ENCODE data around the gene SYP. TPM values are rescaled to one million over a fixed set of nuclear protein-coding genes. Genes with fewer than 3 reads are reported as not detected.

Gene SYP
- total and polyA plus RNA-seq, 10 donors, result 0.48 to 3.6 (median 1.5) TPM

- DNase-seq, result no peak
- no peaks in the 10 kb centered on the region for H3K9me3 ChIP-seq
- H3K4me3 ChIP-seq, result no peak overlapping the region
- 54 to 73% (median 68%) methylated on average over 3 to 4 of the region's 4 CpGs for WGBS, 5 donors
- no peak overlapping the region for H3K27ac ChIP-seq
- H3K36me3 ChIP-seq, result no peaks in the 10 kb centered on the region
- H3K27me3 ChIP-seq (replicated peaks in 1 of 7), result peaks cover 0 to 13% (median 0%) of the 10 kb centered on the region in 7 donors
- peaks cover 0 to 10% (median 2%) of the 10 kb centered on the region in 6 donors for H3K4me1 ChIP-seq
- intact Hi-C loops (cut with DNase I; ENCODE audit: low total_unique reads), result no loop called here
- TF ChIP-seq POLR2A (IDR thresholded peaks at IDR 0.05) (no peak), POLR2AphosphoS5 (IDR thresholded peaks at IDR 0.05) (no peak), CTCF (IDR thresholded peaks at IDR 0.05 in 8 of 11, conservative IDR thresholded peaks at IDR 0.05 in 3 of 11) (no peak)
Measured at GRCh38 chrX:49204709-49205108, 4.7 kb upstream of the SYP start.

- H3K4me1 ChIP-seq, result peaks cover 0 to 16% (median 2%) of the 10 kb centered on the region in 6 donors
- no peak for DNase-seq
- peaks cover 0 to 8% (median 0%) of the 10 kb centered on the region in 7 donors for H3K27me3 ChIP-seq (replicated peaks in 1 of 7)
- intact Hi-C loops (cut with DNase I; ENCODE audit: low total_unique reads), result no loop called here
- no peaks in the 10 kb centered on the region for H3K9me3 ChIP-seq
- 74 to 92% (median 84%) methylated on average over 5 to 6 of the region's 6 CpGs for WGBS, 5 donors
- no peak overlapping the region for H3K4me3 ChIP-seq
- no peak overlapping the region for H3K27ac ChIP-seq
- TF ChIP-seq CTCF (IDR thresholded peaks at IDR 0.05 in 8 of 11, conservative IDR thresholded peaks at IDR 0.05 in 3 of 11) (no peak), POLR2AphosphoS5 (IDR thresholded peaks at IDR 0.05) (no peak), POLR2A (IDR thresholded peaks at IDR 0.05) (no peak)
- no peaks in the 10 kb centered on the region for H3K36me3 ChIP-seq
Measured at GRCh38 chrX:49204017-49204416, 4.0 kb upstream of the SYP start.

GRCh38 chrX:49203536-49203935 lies 3.5 kb upstream of the SYP start:
- TF ChIP-seq POLR2A (IDR thresholded peaks at IDR 0.05) (no peak), CTCF (IDR thresholded peaks at IDR 0.05 in 8 of 11, conservative IDR thresholded peaks at IDR 0.05 in 3 of 11) (no peak), POLR2AphosphoS5 (IDR thresholded peaks at IDR 0.05) (no peak)
- 61 to 83% (median 75%) methylated on average over 3 of the region's 3 CpGs for WGBS, 5 donors
- intact Hi-C loops (cut with DNase I; ENCODE audit: low total_unique reads), result no loop called here

GRCh38 chrX:49202022-49202421 lies 2.0 kb upstream of the SYP start:
- Histone ChIP-seq H3K9me3 (no peaks in the 10 kb centered on the region), H3K36me3 (no peaks in the 10 kb centered on the region), H3K27me3 (replicated peaks in 1 of 7) (peaks cover 0 to 8% (median 0%) of the 10 kb centered on the region in 7 donors), H3K4me1 (peaks cover 0 to 16% (median 2%) of the 10 kb centered on the region in 6 donors), H3K4me3 (no peak overlapping the region), H3K27ac (no peak overlapping the region)
- WGBS, 5 donors, result 84 to 100% (median 90%) methylated on average over 2 of the region's 2 CpGs
- intact Hi-C loops (cut with DNase I; ENCODE audit: low total_unique reads), result no loop called here
- no peak for DNase-seq
- TF ChIP-seq CTCF (IDR thresholded peaks at IDR 0.05 in 8 of 11, conservative IDR thresholded peaks at IDR 0.05 in 3 of 11), result no peak
- no peak for TF ChIP-seq POLR2A (IDR thresholded peaks at IDR 0.05)
- TF ChIP-seq POLR2AphosphoS5 (IDR thresholded peaks at IDR 0.05), result no peak

More at GRCh38 chrX:49203536-49203935, 3.5 kb upstream of the SYP start:
- Histone ChIP-seq H3K4me3 (no peak overlapping the region), H3K36me3 (no peaks in the 10 kb centered on the region), H3K27ac (no peak overlapping the region), H3K9me3 (no peaks in the 10 kb centered on the region), H3K27me3 (replicated peaks in 1 of 7) (peaks cover 0 to 8% (median 0%) of the 10 kb centered on the region in 7 donors), H3K4me1 (peaks cover 0 to 16% (median 2%) of the 10 kb centered on the region in 6 donors)
- no peak for DNase-seq

All from spleen (tissue), 11 donors.